Panc1 (cell line): ENCODE measurements around the gene ADGRD1. TPM values are rescaled to one million over a fixed set of nuclear protein-coding genes. Genes with fewer than 3 reads are reported as not detected.
"Not testable (repeated sequence)": the region's sequence is repeated elsewhere in the genome, so short reads cannot be mapped to it uniquely, and the experiment has no call there.

ENCODE experiments used
- ATAC-seq: fragments of 200-7000 bp; cut with Tn5 transposase; 2 replicates; pipeline ENCODE4 v1.9.1; 2020; ENCODE audit warnings: mild to moderate bottlenecking, moderate library complexity
- BruUV-seq: library from RNA; stranded (reverse); fragments of 400-500 nt; replicated peaks from 2 replicates; lab custom pipeline; 2021; lab: Mats Ljungman, UMichigan
- CTCF ChIA-PET: fragments of 300-600 bp; sonication (Branson Sonifier 250); formaldehyde crosslinking; loops from one replicate; lab custom pipeline; 2022; ENCODE audit warnings: antibody characterized with exemption; lab: Charles Lee
- POLR2A ChIA-PET: fragments of 300-600 bp; sonication (Branson Sonifier 250); formaldehyde crosslinking; loops from one replicate; lab custom pipeline; 2022; ENCODE audit warnings: antibody characterized with exemption; lab: Charles Lee
- DNase-seq: peaks from one replicate; pipeline ENCODE4 v3.0.0-alpha.2; 2010; ENCODE audit warnings: low read depth, low spot score
- H3K27ac ChIP-seq: 2 replicates; pipeline ENCODE4 v1.5.1; 2011; ENCODE audit warnings: mild to moderate bottlenecking, low read length, inconsistent platforms
- H3K27me3 ChIP-seq: fragments of 200-500 bp; sonication (Bioruptor generic); 2 replicates; pipeline ENCODE4 v1.6.0; 2014; ENCODE audit warnings: low read length, inconsistent platforms; ENCODE audit not compliant: control insufficient read depth, insufficient read depth
- H3K36me3 ChIP-seq: fragments of 200-500 bp; sonication (Bioruptor generic); 2 replicates; pipeline ENCODE4 v1.5.1; 2014; ENCODE audit warnings: inconsistent platforms, mild to moderate bottlenecking, low read length, moderate library complexity; ENCODE audit not compliant: control insufficient read depth, insufficient read depth
- H3K4me1 ChIP-seq: 2 replicates; pipeline ENCODE4 v1.5.1; 2011; ENCODE audit warnings: inconsistent platforms, mild to moderate bottlenecking, low read length, moderate library complexity; ENCODE audit not compliant: control insufficient read depth, insufficient read depth
- H3K4me3 ChIP-seq, 2 experiments: 2 replicates each; pipeline ENCODE4 v1.5.1; 2011 to 2012; ENCODE audit warnings: low read depth in 2 of 2, low read length in 2 of 2, mild to moderate bottlenecking in 2 of 2, inconsistent platforms in 1 of 2, moderate library complexity in 1 of 2
- H3K9me3 ChIP-seq: fragments of 200-500 bp; sonication (Bioruptor generic); 2 replicates; pipeline ENCODE4 v1.5.1; 2014; ENCODE audit warnings: low read depth, mild to moderate bottlenecking, inconsistent platforms, low read length, moderate library complexity; ENCODE audit not compliant: control insufficient read depth, insufficient read depth
- POLR2AphosphoS5 ChIP-seq: IDR thresholded peaks from 2 replicates; pipeline ENCODE4 v1.6.1; 2012; ENCODE audit warnings: mild to moderate bottlenecking, low read depth, low read length, moderate library complexity
- SIN3A ChIP-seq: IDR thresholded peaks from 2 replicates; pipeline ENCODE4 v1.6.1; 2012; ENCODE audit warnings: low read depth, mild to moderate bottlenecking, low read length, moderate library complexity, borderline replicate concordance; ENCODE audit not compliant: insufficient read depth
- TCF7L2 ChIP-seq: IDR thresholded peaks from 2 replicates; pipeline ENCODE4 v1.6.1; 2011; ENCODE audit warnings: mild to moderate bottlenecking, low read depth, low read length, inconsistent platforms
- in situ Hi-C: cut with HindIII; loops from 2 replicates; pipeline ENCODE4 v1.10.0; 2016; ENCODE audit warnings: low sequenced_read_pairs, low pct_unique_long_range_greater_than_20kb
- intact Hi-C: fragments of 100-400 bp; cut with micrococcal nuclease; formaldehyde crosslinking; loops from one replicate; pipeline ENCODE4 v1.10.0; 2022; ENCODE audit not compliant: unreplicated experiment
- total RNA-seq: library from RNA; stranded (reverse); gene quantifications from one replicate; pipeline ENCODE4 v1.2.1, GENCODE V29; 2021; ENCODE audit not compliant: unreplicated experiment
- TF ChIP-seq, protein P1 (sequence below), 2 experiments: IDR thresholded peaks; 2 replicates each; pipeline ENCODE4 v1.6.1; 2011 to 2012; ENCODE audit warnings: low read depth in 2 of 2, control low read depth in 1 of 2, low read length in 1 of 2, mild to moderate bottlenecking in 1 of 2, moderate library complexity in 1 of 2; ENCODE audit not compliant: insufficient read depth in 1 of 2
- TF ChIP-seq, protein P2 (sequence below): fragments of 450-650 bp; IDR thresholded peaks from 2 replicates; pipeline ENCODE4 v1.5.1; 2017; ENCODE audit warnings: mild to moderate bottlenecking

Gene ADGRD1
- total RNA-seq, 1 experiment from 2014 or later = 0.21 TPM

DNA sequence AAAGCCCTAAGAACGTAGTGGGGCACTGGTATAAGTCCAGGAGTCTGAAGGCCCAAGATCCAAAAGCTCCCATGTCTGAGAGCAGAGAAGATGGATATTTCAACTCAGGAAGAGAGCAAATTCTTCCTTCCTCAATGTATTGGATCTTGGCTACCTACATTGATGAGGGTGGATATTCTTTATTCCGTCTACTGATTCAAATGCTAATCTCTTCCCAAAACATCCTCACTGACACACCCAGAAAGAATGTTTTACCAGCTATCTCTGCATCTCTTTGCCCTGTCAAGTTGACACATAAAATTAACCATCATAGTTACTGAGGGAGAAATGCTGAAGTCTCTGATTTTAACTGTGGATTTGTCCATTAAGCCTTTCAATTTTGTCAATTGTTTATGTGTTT lies 16.6 kb upstream of the ADGRD1 start:
- Histone ChIP-seq H3K4me1 (no peaks in the 10 kb centered on the region), H3K27ac (no peak overlapping the region), H3K27me3 (peaks cover 24% of the 10 kb centered on the region), H3K9me3 (no peaks in the 10 kb centered on the region), H3K4me3 (no peak overlapping the region), H3K36me3 (no peaks in the 10 kb centered on the region)
- no TSS peak for BruUV-seq
- CTCF ChIA-PET = no interaction called here
- intact Hi-C loops = no loop called here
- TF ChIP-seq, protein P1, sequence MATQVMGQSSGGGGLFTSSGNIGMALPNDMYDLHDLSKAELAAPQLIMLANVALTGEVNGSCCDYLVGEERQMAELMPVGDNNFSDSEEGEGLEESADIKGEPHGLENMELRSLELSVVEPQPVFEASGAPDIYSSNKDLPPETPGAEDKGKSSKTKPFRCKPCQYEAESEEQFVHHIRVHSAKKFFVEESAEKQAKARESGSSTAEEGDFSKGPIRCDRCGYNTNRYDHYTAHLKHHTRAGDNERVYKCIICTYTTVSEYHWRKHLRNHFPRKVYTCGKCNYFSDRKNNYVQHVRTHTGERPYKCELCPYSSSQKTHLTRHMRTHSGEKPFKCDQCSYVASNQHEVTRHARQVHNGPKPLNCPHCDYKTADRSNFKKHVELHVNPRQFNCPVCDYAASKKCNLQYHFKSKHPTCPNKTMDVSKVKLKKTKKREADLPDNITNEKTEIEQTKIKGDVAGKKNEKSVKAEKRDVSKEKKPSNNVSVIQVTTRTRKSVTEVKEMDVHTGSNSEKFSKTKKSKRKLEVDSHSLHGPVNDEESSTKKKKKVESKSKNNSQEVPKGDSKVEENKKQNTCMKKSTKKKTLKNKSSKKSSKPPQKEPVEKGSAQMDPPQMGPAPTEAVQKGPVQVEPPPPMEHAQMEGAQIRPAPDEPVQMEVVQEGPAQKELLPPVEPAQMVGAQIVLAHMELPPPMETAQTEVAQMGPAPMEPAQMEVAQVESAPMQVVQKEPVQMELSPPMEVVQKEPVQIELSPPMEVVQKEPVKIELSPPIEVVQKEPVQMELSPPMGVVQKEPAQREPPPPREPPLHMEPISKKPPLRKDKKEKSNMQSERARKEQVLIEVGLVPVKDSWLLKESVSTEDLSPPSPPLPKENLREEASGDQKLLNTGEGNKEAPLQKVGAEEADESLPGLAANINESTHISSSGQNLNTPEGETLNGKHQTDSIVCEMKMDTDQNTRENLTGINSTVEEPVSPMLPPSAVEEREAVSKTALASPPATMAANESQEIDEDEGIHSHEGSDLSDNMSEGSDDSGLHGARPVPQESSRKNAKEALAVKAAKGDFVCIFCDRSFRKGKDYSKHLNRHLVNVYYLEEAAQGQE (IDR thresholded peaks at IDR 0.05; ENCODE audit: insufficient read depth in 1 of 2, low read depth in 2 of 2, low read length in 1 of 2) = no peak
- TF ChIP-seq TCF7L2 (no peak), POLR2AphosphoS5 (no peak), SIN3A (no peak)
- TF ChIP-seq, protein P2, sequence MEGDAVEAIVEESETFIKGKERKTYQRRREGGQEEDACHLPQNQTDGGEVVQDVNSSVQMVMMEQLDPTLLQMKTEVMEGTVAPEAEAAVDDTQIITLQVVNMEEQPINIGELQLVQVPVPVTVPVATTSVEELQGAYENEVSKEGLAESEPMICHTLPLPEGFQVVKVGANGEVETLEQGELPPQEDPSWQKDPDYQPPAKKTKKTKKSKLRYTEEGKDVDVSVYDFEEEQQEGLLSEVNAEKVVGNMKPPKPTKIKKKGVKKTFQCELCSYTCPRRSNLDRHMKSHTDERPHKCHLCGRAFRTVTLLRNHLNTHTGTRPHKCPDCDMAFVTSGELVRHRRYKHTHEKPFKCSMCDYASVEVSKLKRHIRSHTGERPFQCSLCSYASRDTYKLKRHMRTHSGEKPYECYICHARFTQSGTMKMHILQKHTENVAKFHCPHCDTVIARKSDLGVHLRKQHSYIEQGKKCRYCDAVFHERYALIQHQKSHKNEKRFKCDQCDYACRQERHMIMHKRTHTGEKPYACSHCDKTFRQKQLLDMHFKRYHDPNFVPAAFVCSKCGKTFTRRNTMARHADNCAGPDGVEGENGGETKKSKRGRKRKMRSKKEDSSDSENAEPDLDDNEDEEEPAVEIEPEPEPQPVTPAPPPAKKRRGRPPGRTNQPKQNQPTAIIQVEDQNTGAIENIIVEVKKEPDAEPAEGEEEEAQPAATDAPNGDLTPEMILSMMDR = no peak
- no peak for DNase-seq
- ATAC-seq = no peak
- POLR2A ChIA-PET = no interaction called here
- in situ Hi-C loops = no loop called here

DNA sequence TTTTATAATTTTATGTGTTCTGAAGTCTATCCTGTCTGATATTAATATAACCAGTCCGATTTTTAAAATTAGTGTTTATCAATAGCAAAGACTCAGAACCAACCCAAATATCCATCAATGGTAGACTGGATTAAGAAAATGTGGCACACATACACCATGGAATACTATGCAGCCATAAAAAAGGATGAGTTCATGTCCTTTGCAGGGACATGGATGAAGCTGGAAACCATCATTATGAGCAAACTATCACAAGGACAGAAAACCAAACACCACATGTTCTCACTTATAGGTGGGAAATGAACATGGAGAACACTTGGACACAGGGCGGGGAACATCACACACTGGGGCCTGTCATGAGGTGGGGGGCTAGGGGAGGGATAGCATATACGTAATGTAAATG lies 16.2 kb upstream of the ADGRD1 start:
- in situ Hi-C loops, DNase-seq, H3K36me3 ChIP-seq, H3K4me1 ChIP-seq, POLR2A ChIA-PET, BruUV-seq, H3K27ac ChIP-seq, H3K4me3 ChIP-seq, ATAC-seq, CTCF ChIA-PET, intact Hi-C loops, H3K9me3 ChIP-seq: not testable (repeated sequence)
- H3K27me3 ChIP-seq = peaks cover 20% of the 10 kb centered on the region

DNA sequence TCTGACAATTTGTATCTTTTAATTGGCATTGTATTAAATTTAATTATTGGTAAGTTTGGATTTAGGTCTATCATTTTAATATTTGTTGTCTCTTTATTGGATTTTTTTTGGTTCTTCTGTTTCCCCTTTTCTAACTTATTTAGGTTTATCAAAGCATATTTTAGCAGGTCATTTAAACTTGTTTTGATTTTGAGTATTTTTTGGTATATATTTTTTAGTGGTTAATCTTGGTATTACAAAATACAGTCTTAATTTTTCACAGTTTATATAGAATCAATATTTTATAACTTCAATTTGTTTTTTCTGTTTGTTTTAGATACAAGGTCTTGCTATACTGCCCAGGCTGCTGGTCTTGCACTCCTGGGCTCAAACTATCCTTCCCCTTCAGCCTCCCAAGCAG lies 15.5 kb upstream of the ADGRD1 start:
- Histone ChIP-seq H3K9me3 (no peaks in the 10 kb centered on the region), H3K4me1 (no peaks in the 10 kb centered on the region), H3K27ac (no peak overlapping the region), H3K27me3 (peaks cover 13% of the 10 kb centered on the region), H3K36me3 (no peaks in the 10 kb centered on the region), H3K4me3 (no peak overlapping the region)
- ChIA-PET CTCF (no interaction called here), POLR2A (no interaction called here)
- ATAC-seq (no peak), DNase-seq (no peak)
- TF ChIP-seq, protein P2 = no peak
- TF ChIP-seq, protein P1 (IDR thresholded peaks at IDR 0.05; ENCODE audit: insufficient read depth in 1 of 2, low read depth in 2 of 2, low read length in 1 of 2) = no peak
- TF ChIP-seq TCF7L2 (no peak), POLR2AphosphoS5 (no peak), SIN3A (no peak)
- BruUV-seq = no TSS peak
- in situ Hi-C loops = no loop called here
- intact Hi-C loops = no loop called here
